ENCODE measurements around the gene SETX. TPM values are rescaled to one million over a fixed set of nuclear protein-coding genes. Genes with fewer than 3 reads are reported as not detected.
A peak's percentile ranks its signal among the peaks of the same experiment; 100 is the strongest.

The SETX gene
- total and polyA plus RNA-seq, 12 donors: 16.9 to 35.1 (median 27.4) TPM

GRCh38 chr9:132372177-132373095, 17.6 kb upstream of the SETX start:
- intact Hi-C loops (cut with DNase I): loop anchor here in 1 of 10 donors (1.0 kb wide), 1 partner anchor 17 kb away; no protein-coding TSS in a partner anchor
- Histone ChIP-seq H3K4me3 (peak overlapping the region in 2 of 10 donors; percentile 14 to 19), H3K27ac (peak overlapping the region in 9 of 10 donors; percentile 53 to 88 (median 78)), H3K4me1 (peaks cover 0 to 22% (median 13%) of the 10 kb centered on the region in 9 donors), H3K9me3 (no peaks in the 10 kb centered on the region), H3K27me3 (no peaks in the 10 kb centered on the region), H3K36me3 (peaks cover 0 to 36% (median 8%) of the 10 kb centered on the region in 9 donors)
- DNase-seq (peak; percentile 30 to 72), ATAC-seq (peak; percentile 92 to 98 (median 96))
- TF ChIP-seq CTCF (IDR thresholded peaks at IDR 0.05): no peak
- 62 to 68% methylated on average over 14 of the region's 14 CpGs for WGBS, 2 donors

GRCh38 chr9:132370592-132370991, 15.8 kb upstream of the SETX start:
- peaks cover 0 to 21% (median 4%) of the 10 kb centered on the region in 9 donors for H3K36me3 ChIP-seq
- WGBS, 2 donors: 88 to 97% methylated on average over 4 of the region's 4 CpGs
- ATAC-seq (no peak), DNase-seq (no peak)
- no peak overlapping the region for H3K4me3 ChIP-seq
- no peaks in the 10 kb centered on the region for H3K27me3 ChIP-seq
- no peaks in the 10 kb centered on the region for H3K9me3 ChIP-seq
- H3K4me1 ChIP-seq: peaks cover 0 to 25% (median 13%) of the 10 kb centered on the region in 9 donors
- H3K27ac ChIP-seq: no peak overlapping the region
- no peak for TF ChIP-seq CTCF (IDR thresholded peaks at IDR 0.05)
- intact Hi-C loops (cut with DNase I): no loop called here

- H3K27ac ChIP-seq: no peak overlapping the region
- H3K36me3 ChIP-seq: peaks cover 0 to 9% (median 0%) of the 10 kb centered on the region in 9 donors
- peaks cover 0 to 26% (median 13%) of the 10 kb centered on the region in 9 donors for H3K4me1 ChIP-seq
- no peaks in the 10 kb centered on the region for H3K9me3 ChIP-seq
- H3K4me3 ChIP-seq: no peak overlapping the region
- intact Hi-C loops (cut with DNase I): no loop called here
- no peak for TF ChIP-seq CTCF (IDR thresholded peaks at IDR 0.05)
- H3K27me3 ChIP-seq: no peaks in the 10 kb centered on the region
- WGBS, 2 donors: 79 to 83% methylated on average over 4 of the region's 4 CpGs
- no peak for ATAC-seq
- no peak for DNase-seq
Observed at GRCh38 chr9:132369421-132369820, 14.6 kb upstream of the SETX start.

- H3K27ac ChIP-seq: no peak overlapping the region
- intact Hi-C loops (cut with DNase I): no loop called here
- H3K9me3 ChIP-seq: no peaks in the 10 kb centered on the region
- no peak for TF ChIP-seq CTCF (IDR thresholded peaks at IDR 0.05)
- no peaks in the 10 kb centered on the region for H3K27me3 ChIP-seq
- H3K4me1 ChIP-seq: peaks cover 0 to 15% (median 7%) of the 10 kb centered on the region in 9 donors
- H3K4me3 ChIP-seq: no peak overlapping the region
- peak in 1 of 8 donors; percentile 35 for ATAC-seq
- 65 to 67% methylated on average over 13 of the region's 13 CpGs for WGBS, 2 donors
- no peak for DNase-seq
- H3K36me3 ChIP-seq: no peaks in the 10 kb centered on the region
Observed at GRCh38 chr9:132367613-132368313, 13.0 kb upstream of the SETX start.
